Neutrophil (primary cell): Measurements from ENCODE around the gene HDAC7.
"Not testable (repeated sequence)": the region's sequence is repeated elsewhere in the genome, so short reads cannot be mapped to it uniquely, and the experiment has no call there.

Experiments used
- H3K27ac ChIP-seq: fragments of 200-600 bp; sonication (generic); 2 replicates; pipeline ENCODE4 v1.5.1; 2016; ENCODE audit warnings: mild to moderate bottlenecking, moderate library complexity
- H3K27me3 ChIP-seq: fragments of 200-600 bp; sonication (generic); 2 replicates; pipeline ENCODE4 v1.6.0; 2016; ENCODE audit warnings: mild to moderate bottlenecking
- H3K36me3 ChIP-seq: fragments of 200-600 bp; sonication (generic); 2 replicates; pipeline ENCODE4 v1.5.1; 2017
- H3K4me1 ChIP-seq, 2 experiments: fragments of 200-600 bp in 1 of 2; sonication (generic) in 1 of 2; 1 replicate in 1 of 2; 2 replicates in 1 of 2; pipeline versions ENCODE4 v1.5.1 to v1.6.1; 2013 to 2016; ENCODE audit warnings: low read depth in 1 of 2, low read length in 1 of 2, mild to moderate bottlenecking in 1 of 2, moderate library complexity in 1 of 2; ENCODE audit not compliant: control insufficient read depth in 1 of 2, insufficient read depth in 1 of 2
- H3K4me3 ChIP-seq, 2 experiments: fragments of 200-600 bp in 1 of 2; sonication (generic) in 1 of 2; 1 replicate in 1 of 2; 2 replicates in 1 of 2; pipeline ENCODE4 v1.5.1; 2013 to 2016; ENCODE audit warnings: low read depth in 1 of 2, low read length in 1 of 2, mild to moderate bottlenecking in 1 of 2, moderate library complexity in 1 of 2
- H3K9me3 ChIP-seq: fragments of 200-600 bp; sonication (generic); 2 replicates; pipeline ENCODE4 v1.5.1; 2016
- CTCF ChIP-seq: fragments of 200-600 bp; sonication (generic); IDR thresholded peaks from 2 replicates; pipeline ENCODE4 v1.5.1; 2016; ENCODE audit warnings: antibody characterized with exemption

The HDAC7 gene

GRCh38 chr12:47812797-47813510 lies 6.7 kb downstream of the HDAC7 start:
- Histone ChIP-seq H3K36me3 (no peaks in the 10 kb centered on the region), H3K4me1 (peaks cover 97 to 99% of the 10 kb centered on the region in 2 experiments), H3K4me3 (peak overlapping the region; percentile 71 to 77), H3K27ac (peak overlapping the region; percentile 93), H3K9me3 (no peaks in the 10 kb centered on the region), H3K27me3 (no peaks in the 10 kb centered on the region)
- TF ChIP-seq CTCF: no peak

- peak overlapping the region; percentile 71 to 77 for H3K4me3 ChIP-seq
- peak overlapping the region; percentile 93 for H3K27ac ChIP-seq
- peaks cover 97 to 99% of the 10 kb centered on the region in 2 experiments for H3K4me1 ChIP-seq
Measured at GRCh38 chr12:47811581-47812484, 7.9 kb downstream of the HDAC7 start.

GRCh38 chr12:47811072-47811396 lies 8.7 kb downstream of the HDAC7 start:
- H3K27ac ChIP-seq: peak overlapping the region; percentile 91
- H3K36me3 ChIP-seq: no peaks in the 10 kb centered on the region
- H3K4me1 ChIP-seq: peaks cover 91 to 98% of the 10 kb centered on the region in 2 experiments
- no peak for TF ChIP-seq CTCF
- H3K27me3 ChIP-seq: no peaks in the 10 kb centered on the region
- H3K4me3 ChIP-seq: no peak overlapping the region
- no peaks in the 10 kb centered on the region for H3K9me3 ChIP-seq

More at GRCh38 chr12:47811581-47812484, 7.9 kb downstream of the HDAC7 start:
- no peak for TF ChIP-seq CTCF
- no peaks in the 10 kb centered on the region for H3K27me3 ChIP-seq
- no peaks in the 10 kb centered on the region for H3K9me3 ChIP-seq
- no peaks in the 10 kb centered on the region for H3K36me3 ChIP-seq

- H3K27me3 ChIP-seq, H3K9me3 ChIP-seq, H3K36me3 ChIP-seq: not testable (repeated sequence)
- Histone ChIP-seq H3K4me3 (peak overlapping the region in 1 of 2 experiments; percentile 56), H3K27ac (peak overlapping the region; percentile 91), H3K4me1 (peaks cover 77 to 95% of the 10 kb centered on the region in 2 experiments)
Measured at GRCh38 chr12:47809518-47809917, 10.2 kb downstream of the HDAC7 start.

GRCh38 chr12:47808574-47809365 lies 10.9 kb downstream of the HDAC7 start:
- TF ChIP-seq CTCF: peak; percentile 27
- Histone ChIP-seq H3K27me3 (no peaks in the 10 kb centered on the region), H3K36me3 (peaks cover 11% of the 10 kb centered on the region), H3K4me1 (peaks cover 73 to 95% of the 10 kb centered on the region in 2 experiments), H3K27ac (peak overlapping the region; percentile 91), H3K4me3 (peak overlapping the region; percentile 53 to 56), H3K9me3 (no peaks in the 10 kb centered on the region)
